ENCODE data around the gene PRR27.

DNA sequence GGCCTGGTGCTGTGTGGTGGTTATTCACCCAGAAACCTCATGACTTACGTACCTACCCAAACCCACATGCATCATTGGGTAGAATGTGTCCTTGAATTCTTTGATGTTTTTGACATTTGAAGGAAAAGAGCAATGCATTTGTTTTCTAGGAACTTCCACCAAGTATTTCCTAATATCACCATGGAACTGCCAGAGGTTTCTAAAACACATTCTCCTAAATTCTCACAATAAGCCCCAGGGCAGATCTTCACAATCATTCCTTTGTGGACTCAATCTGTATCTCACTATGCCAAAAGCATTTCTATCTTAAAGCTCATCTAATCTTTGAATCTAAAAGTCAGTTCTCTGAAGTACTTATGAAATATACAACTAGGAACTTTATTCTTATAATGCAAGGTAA is 33.2 kb downstream of the PRR27 start:
- TF ChIP-seq, protein P1, sequence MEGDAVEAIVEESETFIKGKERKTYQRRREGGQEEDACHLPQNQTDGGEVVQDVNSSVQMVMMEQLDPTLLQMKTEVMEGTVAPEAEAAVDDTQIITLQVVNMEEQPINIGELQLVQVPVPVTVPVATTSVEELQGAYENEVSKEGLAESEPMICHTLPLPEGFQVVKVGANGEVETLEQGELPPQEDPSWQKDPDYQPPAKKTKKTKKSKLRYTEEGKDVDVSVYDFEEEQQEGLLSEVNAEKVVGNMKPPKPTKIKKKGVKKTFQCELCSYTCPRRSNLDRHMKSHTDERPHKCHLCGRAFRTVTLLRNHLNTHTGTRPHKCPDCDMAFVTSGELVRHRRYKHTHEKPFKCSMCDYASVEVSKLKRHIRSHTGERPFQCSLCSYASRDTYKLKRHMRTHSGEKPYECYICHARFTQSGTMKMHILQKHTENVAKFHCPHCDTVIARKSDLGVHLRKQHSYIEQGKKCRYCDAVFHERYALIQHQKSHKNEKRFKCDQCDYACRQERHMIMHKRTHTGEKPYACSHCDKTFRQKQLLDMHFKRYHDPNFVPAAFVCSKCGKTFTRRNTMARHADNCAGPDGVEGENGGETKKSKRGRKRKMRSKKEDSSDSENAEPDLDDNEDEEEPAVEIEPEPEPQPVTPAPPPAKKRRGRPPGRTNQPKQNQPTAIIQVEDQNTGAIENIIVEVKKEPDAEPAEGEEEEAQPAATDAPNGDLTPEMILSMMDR (IDR thresholded peaks at IDR 0.05; ENCODE audit: extremely low read depth in 1 of 2, insufficient read depth in 1 of 2, low read depth in 1 of 2, low read length in 2 of 2), result no peak
- TF ChIP-seq EZH2 (IDR thresholded peaks at IDR 0.05; ENCODE audit: borderline replicate concordance, low read depth, low read length, severe bottlenecking) (no peak), POLR2AphosphoS5 (IDR thresholded peaks at IDR 0.05; ENCODE audit: insufficient read depth, low read depth, low read length) (no peak), POLR2A (IDR thresholded peaks at IDR 0.05; ENCODE audit: low read depth, low read length) (no peak), MYC (IDR thresholded peaks at IDR 0.05; ENCODE audit: low read depth, low read length) (no peak), JUN (IDR thresholded peaks at IDR 0.05; ENCODE audit: borderline replicate concordance, insufficient read depth, insufficient read length, low read depth) (no peak), GATA2 (IDR thresholded peaks at IDR 0.05; ENCODE audit: insufficient read depth, insufficient read length, low read depth, low read length) (no peak), FOS (IDR thresholded peaks at IDR 0.05; ENCODE audit: borderline replicate concordance, insufficient read depth, low read length) (no peak)
- TF ChIP-seq, protein P2, sequence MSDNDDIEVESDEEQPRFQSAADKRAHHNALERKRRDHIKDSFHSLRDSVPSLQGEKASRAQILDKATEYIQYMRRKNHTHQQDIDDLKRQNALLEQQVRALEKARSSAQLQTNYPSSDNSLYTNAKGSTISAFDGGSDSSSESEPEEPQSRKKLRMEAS (IDR thresholded peaks at IDR 0.05; ENCODE audit: insufficient read depth, insufficient read length), result no peak

Measured in endothelial cell of umbilical vein (primary cell).